H1 (cell line): ENCODE data around the gene HSPA4.
A peak's percentile ranks its signal among the peaks of the same experiment; 100 is the strongest.

Experiments
- CBX8 ChIP-seq: fragments of 300-800, 300-1000 bp; sonication (generic); IDR thresholded peaks from 2 replicates; pipeline ENCODE4 v1.7.1; 2016; ENCODE audit warnings: low read depth, low read length, borderline replicate concordance
- CHD1 ChIP-seq: IDR thresholded peaks from 2 replicates; pipeline ENCODE4 v1.6.1; 2012; ENCODE audit warnings: low read depth, low read length, improper control_type of control experiment
- CTCF ChIP-seq, 3 experiments: IDR thresholded peaks; 1 replicate in 2 of 3; 2 replicates in 1 of 3; pipeline versions ENCODE4 v1.5.1 to v1.6.1; 2011; ENCODE audit warnings: low read length in 3 of 3, mild to moderate bottlenecking in 3 of 3, inconsistent platforms in 2 of 3, low read depth in 1 of 3, moderate library complexity in 1 of 3; ENCODE audit not compliant: insufficient read depth in 1 of 3; ENCODE audit errors: control extremely low read depth in 1 of 3
- HDAC6 ChIP-seq: IDR thresholded peaks from one replicate; pipeline ENCODE4 v1.7.1; 2012; ENCODE audit warnings: low read depth, mild to moderate bottlenecking, inconsistent platforms, low read length, moderate library complexity
- NRF1 ChIP-seq: IDR thresholded peaks from 2 replicates; pipeline ENCODE4 v1.6.1; 2011; ENCODE audit warnings: mild to moderate bottlenecking, low read depth, low read length, improper control_type of control experiment
- POLR2A ChIP-seq, 2 experiments: IDR thresholded peaks; 1 replicate in 1 of 2; 2 replicates in 1 of 2; pipeline ENCODE4 v1.6.1; 2011; ENCODE audit warnings: low read depth in 2 of 2, low read length in 2 of 2, mild to moderate bottlenecking in 2 of 2; ENCODE audit errors: control extremely low read depth in 1 of 2
- RAD21 ChIP-seq, 2 experiments: IDR thresholded peaks in 1 of 2; conservative IDR thresholded peaks in 1 of 2; 2 replicates each; pipeline ENCODE4 v1.6.1; 2011; ENCODE audit warnings: low read depth in 2 of 2, low read length in 2 of 2, improper control_type of control experiment in 1 of 2, inconsistent platforms in 1 of 2, mild to moderate bottlenecking in 1 of 2, moderate library complexity in 1 of 2
- SP2 ChIP-seq: IDR thresholded peaks from 2 replicates; pipeline ENCODE4 v1.6.1; 2012; ENCODE audit warnings: mild to moderate bottlenecking, low read length, inconsistent platforms
- SRF ChIP-seq: IDR thresholded peaks from 2 replicates; pipeline ENCODE4 v1.6.1; 2011; ENCODE audit warnings: mild to moderate bottlenecking, low read depth, low read length, moderate library complexity
- TAF1 ChIP-seq: IDR thresholded peaks from 2 replicates; pipeline ENCODE4 v1.6.1; 2011; ENCODE audit warnings: mild to moderate bottlenecking, low read depth, low read length
- TCF12 ChIP-seq: IDR thresholded peaks from 2 replicates; pipeline ENCODE4 v1.6.1; 2011; ENCODE audit warnings: low read depth, mild to moderate bottlenecking, low read length
- USF2 ChIP-seq: IDR thresholded peaks from 2 replicates; pipeline ENCODE4 v1.6.1; 2011; ENCODE audit warnings: low read length, improper control_type of control experiment

- TF ChIP-seq USF2 (no peak), SRF (no peak), NRF1 (no peak), CTCF (IDR thresholded peaks at IDR 0.05; ENCODE audit: control extremely low read depth in 1 of 3, insufficient read depth in 1 of 3, low read depth in 1 of 3, low read length in 3 of 3) (no peak), RAD21 (IDR thresholded peaks at IDR 0.05 in 1 of 2, conservative IDR thresholded peaks at IDR 0.05 in 1 of 2; ENCODE audit: low read depth in 2 of 2, low read length in 2 of 2) (no peak), SP2 (no peak), CHD1 (no peak), TCF12 (no peak), CBX8 (no peak), TAF1 (peak; percentile 97), POLR2A (IDR thresholded peaks at IDR 0.05; ENCODE audit: control extremely low read depth in 1 of 2, low read depth in 2 of 2, low read length in 2 of 2) (peak; percentile 84 to 97), HDAC6 (no peak)
Measured at GRCh38 chr5:133025804-133026663, 25.8 kb upstream of the HSPA4 start, which contains the start of gene ZCCHC10.
